Heart right ventricle (tissue), 16 donors: ENCODE results near the gene FYN. TPM values are rescaled to one million over a fixed set of nuclear protein-coding genes. Genes with fewer than 3 reads are reported as not detected.

Source experiments
- ATAC-seq, 8 donors: fragments of 200-7000 bp; cut with Tn5 transposase; one replicate each; pipeline ENCODE4 v1.9.1; 2020; ENCODE audit warnings: mild to moderate bottlenecking in 8 of 8, moderate library complexity in 8 of 8, moderate number of reproducible peaks in 1 of 8
- DNase-seq, 2 donors: peaks; one replicate each; pipeline ENCODE4 v3.0.0-alpha.2; 2020
- H3K27ac ChIP-seq, 10 donors: fragments of 200-600 bp; sonication (generic) in 2 of 10; one replicate each; pipeline versions ENCODE4 v1.5.0 to v1.8.0; 2020 to 2022; ENCODE audit warnings: mild to moderate bottlenecking in 3 of 10
- H3K27me3 ChIP-seq, 7 donors: fragments of 200-600 bp; one replicate each; pipeline ENCODE4 v1.8.0; 2021 to 2022; ENCODE audit warnings: mild to moderate bottlenecking in 2 of 7
- H3K36me3 ChIP-seq, 9 donors: fragments of 200-600 bp; sonication (generic) in 1 of 9; one replicate each; pipeline versions ENCODE4 v1.5.0 to v1.8.0; 2020 to 2022; ENCODE audit warnings: mild to moderate bottlenecking in 2 of 9
- H3K4me1 ChIP-seq, 9 donors: fragments of 200-600 bp; sonication (generic) in 1 of 9; one replicate each; pipeline versions ENCODE4 v1.5.0 to v1.8.0; 2020 to 2022; ENCODE audit warnings: mild to moderate bottlenecking in 4 of 9
- H3K4me3 ChIP-seq, 10 donors: fragments of 200-600 bp; sonication (generic) in 2 of 10; one replicate each; pipeline versions ENCODE4 v1.5.0 to v1.8.0; 2020 to 2022; ENCODE audit warnings: mild to moderate bottlenecking in 7 of 10, moderate library complexity in 2 of 10
- H3K9me3 ChIP-seq, 11 donors: fragments of 200-600 bp in 10 of 11; sonication (generic) in 2 of 11; one replicate each; pipeline versions ENCODE4 v1.5.0 to v1.8.0; 2013 to 2022; ENCODE audit warnings: mild to moderate bottlenecking in 2 of 11, control low read depth in 1 of 11, moderate library complexity in 1 of 11
- whole genome bisulfite sequencing, 2 donors: extraction: QIAGEN DNeasy Blood & Tissue Kit; methylation state at CpG; one replicate each; pipeline ENCODE4 v1.1.7; 2013; ENCODE audit warnings: inconsistent platforms in 1 of 2; 5-methylcytosine and 5-hydroxymethylcytosine counted together
- intact Hi-C, 10 donors: fragments of 100-400 bp; cut with DNase I; formaldehyde crosslinking; loops; one replicate each; pipeline versions ENCODE4 v1.11.1 to v1.14.2; 2022
- polyA plus RNA-seq, 2 donors: library from polyadenylated mRNA; stranded (reverse); fragments of 200-250 nt; gene quantifications; one replicate each; pipeline ENCODE4 v1.2.3, GENCODE V29; 2013
- total RNA-seq, 10 donors: library from RNA; stranded (reverse); fragmentation: NEBNext Ultra II Directional in 3 of 10; extraction: Animal tissue kit (Norgen Biotek cat#: 25700) in 3 of 10; gene quantifications; one replicate each; pipeline versions ENCODE4 v1.2.1 to v1.2.4, GENCODE V29; 2021 to 2023
- TF ChIP-seq, protein P1 (sequence below), 9 donors: fragments of 200-600 bp; sonication (generic) in 2 of 9; IDR thresholded peaks; one replicate each; pipeline versions ENCODE4 v1.5.0 to v1.8.0; 2021 to 2022; ENCODE audit warnings: antibody characterized with exemption in 9 of 9, mild to moderate bottlenecking in 5 of 9, moderate library complexity in 1 of 9
- donor health status: Arrhythmogenic right ventricular cardiomyopathy.
- donor health status: ischemic (EF 13 %, LVEDD 7.1; RV severe dilation, severe dysfunction).
- donor health status: healthy with polysubstance abuse.
- donor health status: DM: no; HTN: yes; CAD: no.
- donor health status: DM: no; HTN: no; CAD: no.
- donor health status: ischemic (EF 25% LVEDD 6.9; RV normal size, moderate dysfunction).
- donor health status: ischemic (EF 25% LVEDD 5.7; RV mildly dilated, moderate dysfunction).
- donor health status: healthy.
- donor health status: DM: yes; HTN: yes; CAD: no.
- donor health status: Ischemic cardiomyopathy.
- donor health status: ischemic (EF 35%, LVEDD 5.7; RV mildly dilated, moderate dysfunction).
- donor health status: nonischemic (EF 11% LVEDD 7.7; RV severe dilation, severe dysfunction).
- donor health status: DM: yes; HTN: yes; CAD: no.
- donor health status: PGD.
- donor health status: ischemic (EF 29% LVEDD 5.4; RV normal size, mild dysfunction).
- donor health status: nonischemic (EF 23%, LVEDD 6.1; RV moderate dilation, normal function).

FYN gene
- total and polyA plus RNA-seq, 12 donors: 19.1 to 58.1 (median 42.2) TPM

DNA sequence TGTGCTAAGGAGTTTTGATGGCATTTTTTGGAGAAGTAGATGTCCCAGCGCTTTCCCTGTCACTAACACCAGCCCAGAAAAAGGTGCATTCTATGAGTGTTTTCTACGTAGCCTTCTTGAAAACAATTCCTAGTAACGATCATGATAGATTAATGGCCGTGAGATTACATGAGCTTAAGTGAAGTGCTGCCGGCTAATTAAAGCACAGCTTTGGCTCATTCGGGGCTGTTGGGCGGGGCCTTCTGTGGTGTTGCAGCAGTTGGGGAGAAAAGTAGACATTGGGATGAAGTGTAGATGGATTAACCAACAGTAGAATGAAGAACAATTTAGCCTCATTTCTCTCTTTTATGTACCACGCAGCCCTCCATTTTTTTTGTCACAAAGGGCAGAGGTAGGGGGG lies 246.8 kb downstream of the FYN start:
- Histone ChIP-seq H3K36me3 (no peaks in the 10 kb centered on the region), H3K27ac (peak overlapping the region; percentile 17 to 91 (median 70)), H3K9me3 (peaks cover 0 to 9% (median 0%) of the 10 kb centered on the region in 11 donors), H3K4me3 (peak overlapping the region in 8 of 10 donors; percentile 7 to 47 (median 38)), H3K4me1 (peaks cover 0 to 47% (median 21%) of the 10 kb centered on the region in 9 donors), H3K27me3 (no peaks in the 10 kb centered on the region)
- 48% methylated on average over 8 of the region's 8 CpGs for WGBS, 2 donors
- DNase-seq: peak; percentile 24 to 29
- TF ChIP-seq, protein P1, sequence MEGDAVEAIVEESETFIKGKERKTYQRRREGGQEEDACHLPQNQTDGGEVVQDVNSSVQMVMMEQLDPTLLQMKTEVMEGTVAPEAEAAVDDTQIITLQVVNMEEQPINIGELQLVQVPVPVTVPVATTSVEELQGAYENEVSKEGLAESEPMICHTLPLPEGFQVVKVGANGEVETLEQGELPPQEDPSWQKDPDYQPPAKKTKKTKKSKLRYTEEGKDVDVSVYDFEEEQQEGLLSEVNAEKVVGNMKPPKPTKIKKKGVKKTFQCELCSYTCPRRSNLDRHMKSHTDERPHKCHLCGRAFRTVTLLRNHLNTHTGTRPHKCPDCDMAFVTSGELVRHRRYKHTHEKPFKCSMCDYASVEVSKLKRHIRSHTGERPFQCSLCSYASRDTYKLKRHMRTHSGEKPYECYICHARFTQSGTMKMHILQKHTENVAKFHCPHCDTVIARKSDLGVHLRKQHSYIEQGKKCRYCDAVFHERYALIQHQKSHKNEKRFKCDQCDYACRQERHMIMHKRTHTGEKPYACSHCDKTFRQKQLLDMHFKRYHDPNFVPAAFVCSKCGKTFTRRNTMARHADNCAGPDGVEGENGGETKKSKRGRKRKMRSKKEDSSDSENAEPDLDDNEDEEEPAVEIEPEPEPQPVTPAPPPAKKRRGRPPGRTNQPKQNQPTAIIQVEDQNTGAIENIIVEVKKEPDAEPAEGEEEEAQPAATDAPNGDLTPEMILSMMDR (IDR thresholded peaks at IDR 0.05): no peak
- intact Hi-C loops: no loop called here
- peak in 5 of 8 donors; percentile 41 to 68 (median 51) for ATAC-seq

DNA sequence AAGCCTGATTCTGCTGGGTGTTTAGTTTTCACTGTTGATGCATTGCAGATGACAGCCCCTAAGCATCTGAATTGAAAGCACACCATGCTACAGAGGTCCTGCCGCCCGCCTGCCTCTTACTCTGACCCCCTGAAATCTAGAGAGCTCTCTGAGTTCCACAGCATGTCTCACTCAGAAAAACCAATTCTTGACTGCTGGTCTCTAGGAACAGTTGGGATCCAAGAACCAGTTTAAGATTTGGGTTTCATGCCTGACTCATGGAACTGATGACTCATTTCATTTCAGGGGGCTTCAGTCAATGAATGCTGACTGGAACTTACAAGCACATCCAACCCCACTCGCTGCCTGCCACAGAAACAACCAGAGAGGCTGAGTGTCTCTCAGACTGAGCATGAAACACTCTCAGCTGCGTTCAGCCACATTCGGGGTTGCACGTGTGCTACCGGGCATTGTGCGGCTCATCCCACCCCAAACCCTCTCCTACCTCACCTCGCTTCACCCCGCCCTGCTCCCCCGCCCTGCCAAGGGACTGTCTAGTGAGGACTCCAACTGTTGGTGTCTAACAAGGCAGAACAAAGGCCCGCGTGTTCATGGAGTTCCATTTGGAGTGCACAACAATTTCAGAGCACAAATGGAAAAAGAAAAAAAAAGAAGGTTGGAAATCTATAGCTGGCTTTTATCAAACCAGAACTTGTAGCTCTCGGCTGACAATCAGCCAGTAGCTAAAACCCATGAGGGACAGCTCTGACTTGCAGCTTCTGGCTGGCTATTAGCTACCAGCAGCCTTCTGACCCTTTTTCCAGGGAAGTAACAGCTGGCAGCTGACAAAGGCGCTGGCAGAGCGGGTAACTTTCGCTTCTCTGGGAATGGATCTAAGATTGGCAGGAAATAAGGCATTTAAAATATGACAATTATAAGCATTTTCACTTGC lies 247.5 kb downstream of the FYN start:
- Histone ChIP-seq H3K27ac (peak overlapping the region; percentile 17 to 91 (median 70)), H3K4me1 (peaks cover 0 to 47% (median 21%) of the 10 kb centered on the region in 9 donors), H3K36me3 (no peaks in the 10 kb centered on the region), H3K9me3 (peaks cover 0 to 9% (median 0%) of the 10 kb centered on the region in 11 donors), H3K27me3 (no peaks in the 10 kb centered on the region), H3K4me3 (peak overlapping the region in 8 of 10 donors; percentile 7 to 47 (median 38))
- DNase-seq (peak; percentile 42 to 56), ATAC-seq (peak; percentile 56 to 82 (median 70))
- intact Hi-C loops: no loop called here
- 43 to 44% methylated on average over 17 of the region's 17 CpGs for WGBS, 2 donors
- TF ChIP-seq, protein P1 (IDR thresholded peaks at IDR 0.05): no peak

DNA sequence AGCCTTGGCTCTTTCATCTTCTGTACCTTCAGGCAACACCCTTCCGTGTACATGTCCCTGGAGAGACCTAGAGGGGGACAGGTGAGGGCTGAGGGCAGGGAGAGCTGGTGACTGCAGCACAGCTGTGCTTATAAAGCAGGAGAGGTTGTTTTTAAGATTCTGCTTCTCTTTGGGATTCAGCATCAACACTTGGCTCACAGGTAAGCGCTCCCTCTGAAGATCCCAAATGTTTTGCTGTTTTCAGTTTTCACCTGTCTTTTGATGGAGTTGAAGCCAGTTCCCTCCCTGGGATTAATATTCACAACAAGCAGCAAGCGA lies 248.2 kb downstream of the FYN start:
- Histone ChIP-seq H3K4me3 (no peak overlapping the region), H3K27me3 (no peaks in the 10 kb centered on the region), H3K9me3 (peaks cover 0 to 9% (median 0%) of the 10 kb centered on the region in 11 donors), H3K4me1 (peaks cover 0 to 49% (median 22%) of the 10 kb centered on the region in 9 donors), H3K36me3 (no peaks in the 10 kb centered on the region), H3K27ac (peak overlapping the region in 4 of 10 donors; percentile 55 to 91 (median 72))
- 97 to 100% methylated on average over 3 of the region's 3 CpGs for WGBS, 2 donors
- ATAC-seq (no peak), DNase-seq (no peak)
- intact Hi-C loops: no loop called here
- TF ChIP-seq, protein P1 (IDR thresholded peaks at IDR 0.05): no peak

DNA sequence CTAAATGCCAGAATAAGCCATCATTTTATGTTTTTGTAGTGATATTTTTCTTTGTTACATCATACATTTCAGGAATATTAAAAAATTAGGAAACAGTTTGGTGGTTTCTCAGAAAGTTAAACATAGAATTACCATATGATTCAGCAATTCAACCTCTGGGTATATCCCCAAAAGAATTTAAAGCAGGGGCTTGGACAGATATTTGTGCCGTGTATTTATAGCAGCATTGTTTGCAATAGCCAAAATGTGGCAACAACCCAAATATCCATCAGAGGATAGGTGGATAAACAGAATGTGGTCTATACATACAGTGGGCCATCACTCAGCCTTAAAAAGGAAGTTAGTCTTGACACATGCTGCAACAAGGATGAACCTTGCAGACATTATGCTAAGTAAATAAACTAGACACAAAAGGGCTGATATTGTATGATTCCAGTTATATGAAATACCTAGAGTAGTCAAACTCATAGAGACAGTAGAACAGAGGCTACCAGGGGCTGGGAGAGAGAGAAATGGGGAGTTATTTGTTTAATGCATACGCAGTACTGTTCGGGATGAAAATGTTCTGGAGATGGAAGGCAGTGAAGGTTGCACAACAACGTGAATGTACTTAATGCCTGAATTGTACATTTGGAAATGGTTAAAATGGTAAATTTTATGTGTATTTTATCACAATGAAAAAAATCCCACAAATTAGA lies 248.7 kb downstream of the FYN start:
- WGBS, 2 donors: 79 to 82% methylated on average over 4 of the region's 4 CpGs
- H3K4me3 ChIP-seq: no peak overlapping the region
- H3K27me3 ChIP-seq: no peaks in the 10 kb centered on the region
- intact Hi-C loops: no loop called here
- H3K4me1 ChIP-seq: peaks cover 0 to 55% (median 24%) of the 10 kb centered on the region in 9 donors
- TF ChIP-seq, protein P1 (IDR thresholded peaks at IDR 0.05): no peak
- no peaks in the 10 kb centered on the region for H3K36me3 ChIP-seq
- H3K27ac ChIP-seq: peak overlapping the region in 1 of 10 donors; percentile 91
- no peak for DNase-seq
- H3K9me3 ChIP-seq: peaks cover 0 to 6% (median 0%) of the 10 kb centered on the region in 11 donors
- ATAC-seq: no peak
